HepG2 (cell line): ENCODE data around the gene LTV1. TPM values are rescaled to one million over a fixed set of nuclear protein-coding genes. Genes with fewer than 3 reads are reported as not detected.

ENCODE experiments used
- BORCS8-MEF2B ChIP-seq: sonication (generic); formaldehyde crosslinking; IDR thresholded peaks from 2 replicates; pipeline ENCODE4 v1.8.0; 2022; ENCODE audit warnings: mild to moderate bottlenecking, missing genetic modification reagents
- CBX1 ChIP-seq: IDR thresholded peaks from one replicate; pipeline ENCODE4 v1.6.1; 2016; ENCODE audit warnings: antibody characterized with exemption, low read depth
- CC2D1A ChIP-seq: sonication (generic); formaldehyde crosslinking; IDR thresholded peaks from 2 replicates; pipeline ENCODE4 v1.8.1; 2023; ENCODE audit warnings: mild to moderate bottlenecking, missing genetic modification reagents
- ELF1 ChIP-seq: sonication (generic); formaldehyde crosslinking; IDR thresholded peaks from 2 replicates; pipeline ENCODE4 v1.4.0; 2020; ENCODE audit warnings: missing genetic modification reagents
- FOXK2 ChIP-seq: fragments of 450-650 bp; IDR thresholded peaks from 2 replicates; pipeline ENCODE4 v1.6.1; 2016
- FOXP4 ChIP-seq: sonication (generic); formaldehyde crosslinking; IDR thresholded peaks from 2 replicates; pipeline ENCODE4 v1.4.0; 2020; ENCODE audit warnings: missing genetic modification reagents
- KDM5B ChIP-seq: sonication (generic); formaldehyde crosslinking; IDR thresholded peaks from 2 replicates; pipeline ENCODE4 v1.4.0; 2020; ENCODE audit warnings: missing genetic modification reagents, mild to moderate bottlenecking, borderline replicate concordance
- MED13 ChIP-seq: sonication (generic); formaldehyde crosslinking; IDR thresholded peaks from 2 replicates; pipeline ENCODE4 v1.5.0; 2020; ENCODE audit warnings: missing genetic modification reagents
- NCOR1 ChIP-seq: fragments of 200-600 bp; sonication (generic); IDR thresholded peaks from 2 replicates; pipeline ENCODE4 v1.7.0; 2017; ENCODE audit warnings: antibody characterized with exemption, low read length, borderline replicate concordance
- NR0B2 ChIP-seq: sonication (generic); formaldehyde crosslinking; IDR thresholded peaks from 2 replicates; pipeline ENCODE4 v1.4.0; 2020; ENCODE audit warnings: mild to moderate bottlenecking, missing genetic modification reagents
- PCBP2 ChIP-seq: fragments of 200-400 bp; formaldehyde crosslinking; optimal IDR thresholded peaks from 2 replicates; pipeline ENCODE3; 2018; ENCODE audit warnings: low read length, low read depth; ENCODE audit not compliant: poor library complexity, severe bottlenecking
- POGZ ChIP-seq: sonication (generic); formaldehyde crosslinking; IDR thresholded peaks from 2 replicates; pipeline ENCODE4 v1.4.0; 2020; ENCODE audit warnings: mild to moderate bottlenecking, missing genetic modification reagents
- POLR2A ChIP-seq, 2 experiments: IDR thresholded peaks; 2 replicates each; pipeline ENCODE4 v1.6.1; 2011; ENCODE audit warnings: low read depth in 2 of 2, low read length in 2 of 2, mild to moderate bottlenecking in 1 of 2, moderate library complexity in 1 of 2; ENCODE audit not compliant: insufficient read depth in 1 of 2
- ZNF207 ChIP-seq: fragments of 450-650 bp; IDR thresholded peaks from 2 replicates; pipeline ENCODE4 v1.6.1; 2016; ENCODE audit warnings: antibody characterized with exemption, borderline replicate concordance
- ZNF329 ChIP-seq: sonication (generic); formaldehyde crosslinking; IDR thresholded peaks from 2 replicates; pipeline ENCODE4 v1.9.0; 2021; ENCODE audit warnings: low read depth, mild to moderate bottlenecking, missing genetic modification reagents
- ZNF354B ChIP-seq: sonication (generic); formaldehyde crosslinking; IDR thresholded peaks from 2 replicates; pipeline ENCODE4 v1.8.0; 2022; ENCODE audit warnings: mild to moderate bottlenecking, missing genetic modification reagents
- ZNF382 ChIP-seq: sonication (generic); formaldehyde crosslinking; IDR thresholded peaks from 2 replicates; pipeline ENCODE4 v1.5.0; 2020; ENCODE audit warnings: missing genetic modification reagents, mild to moderate bottlenecking, borderline replicate concordance
- ZNF510 ChIP-seq: sonication (generic); formaldehyde crosslinking; IDR thresholded peaks from 2 replicates; pipeline ENCODE4 v1.4.0; 2020; ENCODE audit warnings: low read depth, mild to moderate bottlenecking, missing genetic modification reagents
- ZNF556 ChIP-seq: sonication (generic); formaldehyde crosslinking; IDR thresholded peaks from 2 replicates; pipeline ENCODE4 v1.4.0; 2020; ENCODE audit warnings: mild to moderate bottlenecking, missing genetic modification reagents, borderline replicate concordance
- ZNF574 ChIP-seq: sonication (generic); formaldehyde crosslinking; IDR thresholded peaks from 2 replicates; pipeline ENCODE4 v1.4.0; 2020; ENCODE audit warnings: missing genetic modification reagents
- ZNF776 ChIP-seq: sonication (generic); formaldehyde crosslinking; IDR thresholded peaks from 2 replicates; pipeline ENCODE4 v1.4.0; 2020; ENCODE audit warnings: mild to moderate bottlenecking, missing genetic modification reagents
- polyA plus RNA-seq, 8 experiments: library from polyadenylated mRNA; depleted of rRNA in 3 of 8; stranded (reverse) in 7 of 8; unstranded in 1 of 8; fragments of >200 nt; fragmentation: Illumina TruSeq in 4 of 8; extraction: Trizol in 4 of 8; gene quantifications; 2 replicates each; pipeline versions ENCODE4 v1.2.1 to v1.2.3, GENCODE V29; 2011 to 2016; ENCODE audit warnings: low read depth in 4 of 8, missing spikeins in 1 of 8, mixed read lengths in 1 of 8; ENCODE audit not compliant: insufficient read depth in 1 of 8
- total RNA-seq, 5 experiments: library from RNA; depleted of rRNA; stranded (reverse); fragments of >200 nt; fragmentation: Illumina TruSeq; extraction: Trizol; gene quantifications; 2 replicates each; pipeline ENCODE4 v1.2.3, GENCODE V29; 2016; ENCODE audit warnings: low read depth in 1 of 5

LTV1 gene
- total and polyA plus RNA-seq, 2 of the 13 experiments (the other 11 are each of a cell fraction or from before 2014, with no cell fraction given) = 21.1 to 85.8 TPM

DNA sequence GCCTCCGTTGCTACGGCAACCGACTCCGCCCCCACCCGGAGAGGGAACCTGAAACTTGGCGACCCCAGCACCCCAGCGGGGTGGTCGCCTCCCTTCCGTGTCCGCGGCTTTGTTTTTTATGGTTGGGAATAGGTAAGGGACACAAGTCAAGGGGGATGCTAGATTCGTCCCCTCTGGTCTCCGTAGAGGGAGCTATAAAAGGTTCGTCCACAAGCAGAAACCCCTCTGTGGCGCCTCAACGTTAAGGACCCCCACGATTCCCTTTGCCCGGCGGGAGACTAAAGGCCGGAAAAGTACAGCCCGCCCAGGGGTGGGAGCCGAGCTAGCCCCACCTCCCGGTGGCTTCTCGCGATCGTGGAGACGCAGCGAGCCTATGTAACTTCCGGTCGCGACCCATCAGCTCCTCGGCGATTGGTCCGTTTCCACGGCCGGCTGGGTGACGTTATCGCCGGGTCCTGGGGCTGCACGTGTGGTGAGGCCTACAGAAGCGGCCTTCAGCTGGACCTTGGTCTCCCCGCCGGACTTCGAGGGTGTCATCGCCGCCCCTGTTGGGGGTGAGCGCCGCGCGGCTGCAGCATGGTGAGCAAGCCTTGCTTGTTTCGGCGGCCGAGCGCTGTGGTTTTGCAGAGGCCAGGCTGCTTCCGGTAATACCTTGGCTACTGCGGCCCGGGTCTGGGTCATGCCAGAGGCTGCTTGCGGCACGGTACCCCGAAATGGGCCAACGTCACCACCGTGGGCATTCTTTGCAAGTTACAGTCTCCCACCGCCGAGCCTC, at the start of gene LTV1 (continued):
- TF ChIP-seq PCBP2 (no peak), NCOR1 (peak; percentile 62; the same call in 1 of the 2 replicates), MED13 (CRISPR knock-in tag) (peak; percentile 97), FOXK2 (peak; percentile 26; the same call in 1 of the 2 replicates), POGZ (CRISPR knock-in tag) (peak; percentile 100), BORCS8-MEF2B (peak; percentile 98), ZNF556 (CRISPR knock-in tag) (peak; percentile 96), ZNF776 (CRISPR knock-in tag) (peak; percentile 99), ZNF329 (CRISPR knock-in tag) (peak; percentile 82), ZNF354B (0 out of 2 replicates have a peak, but pooled peaks have one; percentile 60), POLR2A (IDR thresholded peaks at IDR 0.05; ENCODE audit: insufficient read depth in 1 of 2, low read depth in 2 of 2, low read length in 2 of 2) (peak; percentile 88 to 94), CC2D1A (CRISPR knock-in tag) (no peak), ZNF382 (no peak), FOXP4 (CRISPR knock-in tag) (no peak; the same call in 1 of the 2 replicates), ZNF207 (no peak), NR0B2 (peak; percentile 100), ELF1 (CRISPR knock-in tag) (peak; percentile 90), ZNF574 (peak; percentile 95), KDM5B (CRISPR knock-in tag) (peak; percentile 100), CBX1 (peak; percentile 98), ZNF510 (CRISPR knock-in tag) (peak; percentile 99)
